Measurements from ENCODE around the gene SSU72. TPM values are rescaled to one million over a fixed set of nuclear protein-coding genes. Genes with fewer than 3 reads are reported as not detected.

Gene SSU72
- total RNA-seq, 4 donors from 2014 or later = 95.7 to 130 (median 107) TPM

DNA sequence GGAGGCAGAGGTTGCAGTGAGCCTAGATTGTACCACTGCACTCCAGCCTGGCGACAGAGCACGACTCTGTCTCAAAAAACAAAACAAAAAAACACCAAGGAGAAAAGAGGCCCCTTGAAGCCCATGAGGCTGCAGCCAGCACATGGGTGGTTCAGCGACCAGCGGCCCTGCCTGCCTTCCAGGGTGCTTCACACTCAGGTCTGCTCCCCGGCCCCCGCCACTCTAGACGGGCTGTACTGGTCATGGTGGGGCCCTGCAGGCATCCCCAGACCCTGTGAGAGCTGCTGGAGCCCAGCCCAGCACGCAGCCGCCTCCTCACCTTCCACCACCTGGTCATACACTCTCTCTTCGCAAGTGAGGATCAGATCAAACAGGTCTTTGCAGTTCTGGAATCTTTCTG, 30.1 kb downstream of the SSU72 start:
- no peak for TF ChIP-seq CTCF (IDR thresholded peaks at IDR 0.05)
- DNase-seq (ENCODE audit: low spot score) (no peak), ATAC-seq (ENCODE audit: low FRiP score) (no peak)

DNA sequence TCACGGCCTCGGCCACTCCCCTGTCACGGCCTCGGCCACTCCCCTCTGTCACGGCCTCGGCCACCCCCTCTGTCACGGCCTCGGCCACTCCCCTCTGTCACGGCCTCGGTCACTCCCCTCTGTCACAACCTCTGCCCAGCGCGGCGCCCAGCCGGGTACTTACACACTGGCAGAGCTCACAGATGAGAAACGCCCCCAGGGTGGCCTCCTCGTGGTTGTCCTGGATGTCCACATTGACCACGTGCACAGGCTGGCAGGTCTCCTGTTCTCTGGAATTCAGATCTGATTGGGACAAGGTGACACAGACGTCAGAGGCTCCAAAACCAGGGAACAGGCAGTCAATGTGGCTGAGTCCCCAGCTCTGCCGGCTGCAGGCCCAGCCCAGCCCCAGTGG, 31.0 kb downstream of the SSU72 start:
- no peak for TF ChIP-seq CTCF (IDR thresholded peaks at IDR 0.05)
- DNase-seq (ENCODE audit: low spot score) (no peak), ATAC-seq (ENCODE audit: low FRiP score) (no peak)

- no peak for DNase-seq (ENCODE audit: low spot score)
- no peak for ATAC-seq (ENCODE audit: low FRiP score)
- no peak for TF ChIP-seq CTCF (IDR thresholded peaks at IDR 0.05)
Measured at GRCh38 chr1:1542766-1543705, 31.6 kb downstream of the SSU72 start.

DNA sequence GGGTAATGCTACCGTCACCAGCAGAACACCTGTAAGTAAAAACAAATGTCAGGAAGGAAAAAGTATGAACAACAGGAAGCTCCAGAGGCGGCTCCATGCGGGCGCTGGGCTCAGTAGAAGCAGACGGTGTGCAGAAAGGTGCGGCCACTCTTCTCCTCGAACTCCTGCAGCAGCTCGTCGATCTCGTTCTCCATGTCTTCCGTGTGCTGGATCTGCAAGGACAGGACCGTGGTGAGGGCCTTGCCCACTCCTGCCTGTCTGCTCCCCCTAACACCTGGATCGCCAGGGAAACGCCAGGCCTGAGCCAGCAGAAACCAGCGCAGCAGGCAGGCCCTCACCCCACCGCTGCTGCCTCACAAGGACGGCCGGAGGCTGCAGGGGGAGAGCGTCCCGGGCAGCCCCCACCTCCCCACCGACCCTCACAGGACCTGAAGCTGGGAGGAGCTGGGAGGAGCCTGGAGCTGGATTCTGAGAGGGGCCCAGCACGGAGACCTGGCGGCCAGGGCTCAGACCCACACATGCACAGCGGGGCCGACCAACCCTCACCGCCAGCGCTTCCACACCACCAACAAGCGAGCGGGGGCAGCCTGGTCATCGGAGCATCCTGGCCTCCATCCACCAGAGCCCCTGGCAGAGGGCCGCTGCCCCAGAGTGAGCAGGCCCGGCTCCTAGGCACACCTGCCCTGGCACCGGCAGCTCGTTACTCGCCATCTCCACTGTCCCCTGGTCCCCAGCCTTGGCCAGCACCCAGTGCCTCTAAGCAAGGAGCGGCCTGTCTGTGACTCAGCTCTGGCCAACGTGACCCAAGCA, 32.5 kb downstream of the SSU72 start:
- no peak for TF ChIP-seq CTCF (IDR thresholded peaks at IDR 0.05)
- ATAC-seq (ENCODE audit: low FRiP score) (no peak), DNase-seq (ENCODE audit: low spot score) (no peak)

GRCh38 chr1:1540818-1541628, 33.6 kb downstream of the SSU72 start:
- no peak for TF ChIP-seq CTCF (IDR thresholded peaks at IDR 0.05)
- ATAC-seq (ENCODE audit: low FRiP score) (peak; percentile 13), DNase-seq (ENCODE audit: low spot score) (no peak)

GRCh38 chr1:1540090-1540817, 34.4 kb downstream of the SSU72 start, which contains the start of gene TMEM240:
TMEM240 (minus strand) TSS chr1:1540624; CDS start chr1:1540346, 278 bp downstream.
- ATAC-seq (ENCODE audit: low FRiP score) = peak; percentile 78
- DNase-seq (ENCODE audit: low spot score) = no peak
- TF ChIP-seq CTCF (IDR thresholded peaks at IDR 0.05) = no peak

All from omental fat pad (tissue), 4 donors.